GM13977 (cell line): ENCODE measurements around the gene KIF25.

ENCODE experiments used
- DNase-seq: peaks from one replicate; pipeline ENCODE4 v3.0.0; 2012; ENCODE audit warnings: low spot score
- CTCF ChIP-seq: IDR thresholded peaks from 2 replicates; pipeline ENCODE4 v1.5.1; 2012; ENCODE audit warnings: mild to moderate bottlenecking, control low read depth; ENCODE audit not compliant: insufficient read depth; ENCODE audit errors: extremely low read depth, missing control alignments
- in situ Hi-C: fragments of 300-500 bp; cut with MboI; formaldehyde crosslinking; loops from one replicate; pipeline ENCODE4 v1.12.0; 2022; ENCODE audit warnings: low sequenced_read_pairs, low pct_unique_long_range_greater_than_20kb, mixed read lengths, inconsistent platforms; ENCODE audit not compliant: unreplicated experiment

KIF25 gene

GRCh38 chr6:167953551-167953950, 43.9 kb upstream of the KIF25 start:
- no peak for DNase-seq
- in situ Hi-C loops = no loop called here
- TF ChIP-seq CTCF = no peak

- no peak for DNase-seq
- in situ Hi-C loops = no loop called here
- no peak for TF ChIP-seq CTCF
Observed at GRCh38 chr6:167954151-167954550, 43.3 kb upstream of the KIF25 start.

GRCh38 chr6:167956491-167956890, 41.0 kb upstream of the KIF25 start:
- in situ Hi-C loops = no loop called here
- TF ChIP-seq CTCF = no peak
- DNase-seq = no peak

GRCh38 chr6:167956983-167957492, 40.4 kb upstream of the KIF25 start:
- in situ Hi-C loops = no loop called here
- no peak for TF ChIP-seq CTCF
- DNase-seq = no peak

GRCh38 chr6:167957626-167958025, 39.8 kb upstream of the KIF25 start:
- no peak for DNase-seq
- in situ Hi-C loops = no loop called here
- no peak for TF ChIP-seq CTCF

GRCh38 chr6:167960579-167960978, 36.9 kb upstream of the KIF25 start:
- TF ChIP-seq CTCF = no peak
- DNase-seq = no peak
- in situ Hi-C loops = no loop called here

- no peak for DNase-seq
- in situ Hi-C loops = no loop called here
- no peak for TF ChIP-seq CTCF
Observed at GRCh38 chr6:167962711-167963110, 34.8 kb upstream of the KIF25 start.
